ENCODE data around the gene C6orf89. TPM values are rescaled to one million over a fixed set of nuclear protein-coding genes. Genes with fewer than 3 reads are reported as not detected.
A peak's percentile ranks its signal among the peaks of the same experiment; 100 is the strongest.

The C6orf89 gene
- total RNA-seq, 1 donor from 2014 or later, result 76.4 TPM

DNA sequence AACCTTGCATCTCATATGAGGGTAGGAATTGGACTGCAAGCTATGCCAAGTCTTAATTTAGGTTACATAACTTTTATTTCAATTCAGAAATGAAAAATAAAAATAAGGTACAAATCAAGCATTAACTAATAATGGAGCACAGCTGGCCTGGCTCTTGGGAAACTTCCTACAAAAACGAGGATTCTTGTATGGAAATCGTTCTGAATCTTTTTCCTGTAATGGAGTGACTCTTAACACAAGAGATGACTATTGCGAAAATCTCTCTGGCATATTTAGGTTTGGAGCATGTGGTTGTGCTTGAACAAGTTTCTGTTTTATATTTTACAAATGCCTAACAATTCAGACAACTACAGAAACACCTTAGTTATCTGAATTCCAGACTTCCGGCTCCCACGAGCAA is 34.8 kb downstream of the C6orf89 start:
- peak overlapping the region; percentile 82 for H3K27ac ChIP-seq (replicated peaks)
- TF ChIP-seq CTCF (IDR thresholded peaks at IDR 0.05; ENCODE audit: borderline replicate concordance), result no peak
- H3K27me3 ChIP-seq (ENCODE audit: low read depth), result no peaks in the 10 kb centered on the region
- intact Hi-C loops (cut with micrococcal nuclease), result no loop called here
- no peaks in the 10 kb centered on the region for H3K9me3 ChIP-seq (replicated peaks)
- H3K36me3 ChIP-seq, result peaks cover 84% of the 10 kb centered on the region
- no peak for DNase-seq
- peaks cover 47% of the 10 kb centered on the region for H3K4me1 ChIP-seq
- H3K4me3 ChIP-seq, result no peak overlapping the region

GRCh38 chr6:36924131-36924530 is 38.4 kb downstream of the C6orf89 start:
- Histone ChIP-seq H3K9me3 (replicated peaks) (no peaks in the 10 kb centered on the region), H3K27ac (replicated peaks) (no peak overlapping the region), H3K36me3 (peaks cover 61% of the 10 kb centered on the region), H3K4me1 (peaks cover 40% of the 10 kb centered on the region), H3K27me3 (ENCODE audit: low read depth) (no peaks in the 10 kb centered on the region), H3K4me3 (no peak overlapping the region)
- no peak for DNase-seq
- no peak for TF ChIP-seq CTCF (IDR thresholded peaks at IDR 0.05; ENCODE audit: borderline replicate concordance)
- intact Hi-C loops (cut with micrococcal nuclease), result no loop called here

DNA sequence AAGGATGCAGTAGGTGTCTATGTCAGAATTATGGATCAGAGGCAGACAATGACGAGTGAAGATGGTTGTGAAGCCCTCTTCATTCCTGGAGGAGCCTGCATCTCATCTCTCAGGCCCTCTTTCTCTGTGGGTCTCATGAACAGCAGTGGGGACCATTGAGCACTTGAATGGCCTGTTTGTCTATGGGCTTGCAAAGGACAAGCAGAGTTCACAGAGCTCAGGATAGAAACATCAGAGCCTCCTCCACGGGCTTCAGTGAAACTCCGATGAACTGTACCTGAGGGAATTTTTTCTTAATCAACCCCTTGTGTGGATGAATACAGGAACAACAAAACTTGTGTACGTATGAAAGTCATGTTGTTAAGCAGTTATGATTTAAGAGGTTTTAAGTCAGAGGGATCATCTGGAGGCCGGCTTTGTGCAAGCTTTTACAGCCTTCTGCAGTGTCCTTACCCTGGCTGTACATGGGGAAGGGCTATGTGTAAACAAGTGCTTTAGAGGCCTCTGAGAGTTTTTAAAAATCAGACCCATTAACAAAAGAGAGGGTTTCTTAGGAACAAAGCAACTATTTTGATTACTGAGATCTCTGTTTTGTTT is 39.1 kb downstream of the C6orf89 start:
- no peak overlapping the region for H3K27ac ChIP-seq (replicated peaks)
- peaks cover 58% of the 10 kb centered on the region for H3K36me3 ChIP-seq
- no peaks in the 10 kb centered on the region for H3K27me3 ChIP-seq (ENCODE audit: low read depth)
- no peak overlapping the region for H3K4me3 ChIP-seq
- H3K9me3 ChIP-seq (replicated peaks), result no peaks in the 10 kb centered on the region
- intact Hi-C loops (cut with micrococcal nuclease), result no loop called here
- peaks cover 39% of the 10 kb centered on the region for H3K4me1 ChIP-seq
- no peak for DNase-seq
- TF ChIP-seq CTCF (IDR thresholded peaks at IDR 0.05; ENCODE audit: borderline replicate concordance), result no peak

DNA sequence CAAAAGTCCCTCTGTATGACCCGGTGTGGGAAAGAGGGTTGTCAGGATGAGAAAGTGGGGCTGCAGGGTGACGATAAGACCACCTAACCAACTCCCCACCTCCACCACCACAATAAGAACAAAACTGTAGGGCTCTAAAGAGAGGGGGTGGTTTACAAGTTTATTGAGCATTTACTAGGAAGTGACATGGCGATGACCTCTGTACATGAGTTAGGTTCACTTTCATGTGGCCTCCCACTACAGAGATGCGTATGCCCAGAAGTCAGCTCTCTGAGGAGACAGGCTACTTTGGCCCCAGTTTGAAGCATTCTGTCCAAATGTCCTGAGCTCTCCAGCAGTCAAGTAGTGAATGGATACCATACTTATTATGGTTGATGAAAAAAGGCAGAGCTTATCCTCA is 40.1 kb downstream of the C6orf89 start:
- Histone ChIP-seq H3K36me3 (peaks cover 49% of the 10 kb centered on the region), H3K9me3 (replicated peaks) (no peaks in the 10 kb centered on the region), H3K27me3 (ENCODE audit: low read depth) (no peaks in the 10 kb centered on the region), H3K4me3 (no peak overlapping the region), H3K4me1 (peaks cover 37% of the 10 kb centered on the region), H3K27ac (replicated peaks) (peak overlapping the region; percentile 71)
- no peak for DNase-seq
- no peak for TF ChIP-seq CTCF (IDR thresholded peaks at IDR 0.05; ENCODE audit: borderline replicate concordance)
- intact Hi-C loops (cut with micrococcal nuclease), result no loop called here

DNA sequence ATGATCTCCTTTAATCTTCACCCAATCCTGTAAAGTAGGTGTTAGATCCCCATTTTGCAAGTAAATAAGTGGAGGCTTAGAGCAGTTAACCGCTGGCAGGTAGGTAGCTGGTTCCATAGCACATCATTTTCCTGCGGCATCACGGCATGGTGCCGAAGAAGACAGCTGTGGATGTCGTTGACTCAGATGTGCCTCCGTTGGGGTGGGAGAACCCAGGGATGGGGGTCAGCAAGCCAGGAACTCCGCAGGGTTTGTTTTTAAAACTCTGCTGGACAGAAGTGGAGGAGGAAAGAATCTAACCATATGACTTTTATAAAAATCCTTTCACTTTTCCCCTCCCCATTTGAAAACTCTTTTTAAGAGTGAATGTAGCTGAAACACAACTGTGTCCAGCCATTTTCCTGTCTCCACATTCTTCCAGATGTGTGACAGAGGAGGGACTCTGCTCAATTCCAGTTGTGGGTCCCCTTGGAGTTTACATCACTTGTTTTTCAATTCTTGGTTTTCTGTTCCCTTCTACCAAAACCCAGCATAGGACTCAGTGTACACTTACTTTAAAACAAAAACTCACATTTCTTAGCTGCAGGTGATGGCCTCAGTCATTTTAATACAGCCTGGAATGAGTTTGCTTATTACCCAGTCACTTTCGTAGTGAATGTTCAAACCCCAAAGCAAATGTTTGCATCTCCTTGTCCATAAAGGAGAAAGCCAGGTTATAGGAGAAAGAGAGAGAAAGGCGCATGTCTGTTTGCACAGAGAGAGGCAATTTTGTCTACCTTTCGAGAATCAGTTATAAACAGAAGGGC is 41.2 kb downstream of the C6orf89 start:
- Histone ChIP-seq H3K27ac (replicated peaks) (peak overlapping the region; percentile 71), H3K36me3 (peaks cover 38% of the 10 kb centered on the region), H3K4me1 (peaks cover 37% of the 10 kb centered on the region), H3K4me3 (no peak overlapping the region), H3K9me3 (replicated peaks) (no peaks in the 10 kb centered on the region), H3K27me3 (ENCODE audit: low read depth) (no peaks in the 10 kb centered on the region)
- no peak for TF ChIP-seq CTCF (IDR thresholded peaks at IDR 0.05; ENCODE audit: borderline replicate concordance)
- intact Hi-C loops (cut with micrococcal nuclease), result no loop called here
- no peak for DNase-seq
